Upper lobe of left lung (tissue), 6 donors: ENCODE measurements around the gene SLC39A2. TPM values are rescaled to one million over a fixed set of nuclear protein-coding genes. Genes with fewer than 3 reads are reported as not detected.

Experiments
- ATAC-seq, 2 donors: fragments of 200-7000 bp; cut with Tn5 transposase; one replicate each; pipeline ENCODE4 v1.9.1; 2022; ENCODE audit warnings: mild to moderate bottlenecking in 2 of 2, moderate library complexity in 2 of 2; ENCODE audit not compliant: low FRiP score in 2 of 2
- DNase-seq, 2 donors: peaks; one replicate each; pipeline ENCODE4 v3.0.0-alpha.2; 2019 to 2020
- H3K27ac ChIP-seq, 4 donors: fragments of 200-600 bp; sonication (generic); one replicate each; pipeline ENCODE4 v1.5.1; 2016 to 2019
- H3K27me3 ChIP-seq, 4 donors: fragments of 200-600 bp; sonication (generic); one replicate each; pipeline ENCODE4 v1.5.1; 2017 to 2019
- H3K36me3 ChIP-seq, 4 donors: fragments of 200-600 bp; sonication (generic); one replicate each; pipeline ENCODE4 v1.5.1; 2016 to 2019
- H3K4me1 ChIP-seq, 4 donors: fragments of 200-600 bp; sonication (generic); one replicate each; pipeline ENCODE4 v1.5.1; 2018 to 2019
- H3K4me3 ChIP-seq, 4 donors: fragments of 200-600 bp; sonication (generic); one replicate each; pipeline ENCODE4 v1.5.1; 2017 to 2019; ENCODE audit warnings: mild to moderate bottlenecking in 2 of 4, moderate library complexity in 1 of 4
- H3K9me3 ChIP-seq, 4 donors: fragments of 200-600 bp; sonication (generic); one replicate each; pipeline ENCODE4 v1.5.1; 2018 to 2019
- EP300 ChIP-seq, 4 donors: sonication (generic); formaldehyde crosslinking; IDR thresholded peaks; one replicate each; pipeline ENCODE4 v1.5.1; 2017; ENCODE audit warnings: antibody characterized with exemption in 4 of 4, control low read depth in 2 of 4
- POLR2A ChIP-seq, 4 donors: fragments of 450-650 bp; IDR thresholded peaks; one replicate each; pipeline ENCODE4 v1.5.1; 2016 to 2017; ENCODE audit warnings: antibody characterized with exemption in 4 of 4, mild to moderate bottlenecking in 2 of 4
- POLR2AphosphoS5 ChIP-seq, 2 donors: sonication (generic); formaldehyde crosslinking; IDR thresholded peaks; one replicate each; pipeline ENCODE4 v1.5.1; 2017; ENCODE audit warnings: antibody characterized with exemption in 2 of 2
- WGBS, 2 donors: methylation state at CpG; one replicate each; pipeline ENCODE4 v1.1.5; 2017 to 2018; 5-methylcytosine and 5-hydroxymethylcytosine counted together
- total RNA-seq, 6 donors: library from RNA; depleted of rRNA in 4 of 6; stranded (reverse); fragments of >200 nt in 4 of 6; gene quantifications; one replicate each; pipeline versions ENCODE4 v1.1.0 to v1.2.1, GENCODE V29; 2016 to 2021
- TF ChIP-seq, protein P1 (sequence below), 6 experiments: fragments of 450-650 bp in 4 of 6; fragments of 200-600 bp in 2 of 6; sonication (generic) in 2 of 6; IDR thresholded peaks; one replicate each; pipeline ENCODE4 v1.5.1; 2016 to 2019; ENCODE audit warnings: antibody characterized with exemption in 6 of 6
- donor health status: DM: no; HTN: no; CAD: no; lungs with moderate emphysema.
- donor health status: DM: no; HTN: yes; CAD: no; lungs with severe emphysema.

The SLC39A2 gene
- total RNA-seq, 6 donors from 2014 or later: 0.30 TPM; not detected in 5

DNA sequence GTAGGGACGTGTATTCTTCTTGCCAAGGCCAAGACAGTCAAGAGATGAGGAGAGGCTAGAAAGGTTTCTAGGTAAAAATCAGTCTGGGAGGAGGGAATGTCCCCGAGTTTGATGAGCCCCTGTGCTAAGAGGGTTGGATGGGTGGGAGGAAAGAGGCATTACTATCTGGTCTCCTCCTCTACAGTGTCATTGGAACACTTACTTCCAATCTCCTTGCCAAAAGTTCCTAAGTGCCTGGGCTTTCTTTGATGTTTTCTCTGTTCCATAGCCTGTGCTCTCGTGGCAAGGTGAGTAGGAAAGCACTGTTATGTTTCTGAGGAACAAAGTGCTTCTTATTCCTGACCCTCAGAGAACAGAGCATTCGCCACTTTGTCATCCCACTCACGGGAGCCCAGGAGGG is 35.6 kb downstream of the SLC39A2 start, which contains the start of gene RNASE13:
RNASE13 (minus strand) TSS at position 101 of the 400 bp plus-strand sequence. CDS start 519 bp downstream, outside the sequence.
- TF ChIP-seq, protein P1, sequence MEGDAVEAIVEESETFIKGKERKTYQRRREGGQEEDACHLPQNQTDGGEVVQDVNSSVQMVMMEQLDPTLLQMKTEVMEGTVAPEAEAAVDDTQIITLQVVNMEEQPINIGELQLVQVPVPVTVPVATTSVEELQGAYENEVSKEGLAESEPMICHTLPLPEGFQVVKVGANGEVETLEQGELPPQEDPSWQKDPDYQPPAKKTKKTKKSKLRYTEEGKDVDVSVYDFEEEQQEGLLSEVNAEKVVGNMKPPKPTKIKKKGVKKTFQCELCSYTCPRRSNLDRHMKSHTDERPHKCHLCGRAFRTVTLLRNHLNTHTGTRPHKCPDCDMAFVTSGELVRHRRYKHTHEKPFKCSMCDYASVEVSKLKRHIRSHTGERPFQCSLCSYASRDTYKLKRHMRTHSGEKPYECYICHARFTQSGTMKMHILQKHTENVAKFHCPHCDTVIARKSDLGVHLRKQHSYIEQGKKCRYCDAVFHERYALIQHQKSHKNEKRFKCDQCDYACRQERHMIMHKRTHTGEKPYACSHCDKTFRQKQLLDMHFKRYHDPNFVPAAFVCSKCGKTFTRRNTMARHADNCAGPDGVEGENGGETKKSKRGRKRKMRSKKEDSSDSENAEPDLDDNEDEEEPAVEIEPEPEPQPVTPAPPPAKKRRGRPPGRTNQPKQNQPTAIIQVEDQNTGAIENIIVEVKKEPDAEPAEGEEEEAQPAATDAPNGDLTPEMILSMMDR (IDR thresholded peaks at IDR 0.05): no peak
- no peak for TF ChIP-seq EP300 (IDR thresholded peaks at IDR 0.05)
- TF ChIP-seq POLR2AphosphoS5 (IDR thresholded peaks at IDR 0.05): no peak
- no peak for TF ChIP-seq POLR2A (IDR thresholded peaks at IDR 0.05)
- ATAC-seq (no peak), DNase-seq (no peak)
- H3K36me3 ChIP-seq: no peaks in the 10 kb centered on the region
- H3K4me3 ChIP-seq: no peak within 1 kb of the TSS
- H3K27me3 ChIP-seq: no peaks in the 10 kb centered on the region
- H3K9me3 ChIP-seq: no peaks in the 10 kb centered on the region
- no peak within 1 kb of the TSS for H3K27ac ChIP-seq
- peaks cover 12 to 17% (median 14%) of the 10 kb centered on the region in 4 donors for H3K4me1 ChIP-seq
- 80 to 90% methylated on average over 5 of the region's 5 CpGs for WGBS, 2 donors

DNA sequence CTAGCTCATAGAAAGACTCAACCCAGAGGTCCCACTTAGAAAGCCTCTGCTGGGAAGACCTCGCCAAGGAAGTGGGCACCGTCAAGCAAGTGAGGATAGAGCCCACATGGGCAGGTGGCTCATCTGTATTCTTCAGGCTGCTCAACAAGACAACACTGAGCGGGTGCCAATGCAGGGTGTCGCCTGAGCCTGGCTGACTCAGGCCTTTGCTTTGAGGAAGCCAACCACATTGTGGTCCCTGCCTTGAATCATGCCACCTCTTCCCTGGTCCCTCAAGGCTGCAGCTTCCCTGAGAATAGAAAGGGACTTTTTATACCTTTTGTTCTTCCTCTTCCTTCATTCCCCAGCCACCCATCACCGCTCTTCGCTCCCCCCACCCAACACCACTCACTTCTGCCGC is 37.7 kb downstream of the SLC39A2 start:
- Histone ChIP-seq H3K27me3 (no peaks in the 10 kb centered on the region), H3K36me3 (no peaks in the 10 kb centered on the region), H3K9me3 (no peaks in the 10 kb centered on the region), H3K4me3 (no peak overlapping the region), H3K27ac (peak overlapping the region in 1 of 4 donors; percentile 4), H3K4me1 (peaks cover 15 to 20% (median 17%) of the 10 kb centered on the region in 4 donors)
- no peak for ATAC-seq
- DNase-seq: no peak
- no peak for TF ChIP-seq POLR2AphosphoS5 (IDR thresholded peaks at IDR 0.05)
- TF ChIP-seq EP300 (IDR thresholded peaks at IDR 0.05): no peak
- TF ChIP-seq POLR2A (IDR thresholded peaks at IDR 0.05): no peak
- TF ChIP-seq, protein P1 (IDR thresholded peaks at IDR 0.05): no peak
- WGBS, 2 donors: 89 to 91% methylated on average over 7 of the region's 7 CpGs

DNA sequence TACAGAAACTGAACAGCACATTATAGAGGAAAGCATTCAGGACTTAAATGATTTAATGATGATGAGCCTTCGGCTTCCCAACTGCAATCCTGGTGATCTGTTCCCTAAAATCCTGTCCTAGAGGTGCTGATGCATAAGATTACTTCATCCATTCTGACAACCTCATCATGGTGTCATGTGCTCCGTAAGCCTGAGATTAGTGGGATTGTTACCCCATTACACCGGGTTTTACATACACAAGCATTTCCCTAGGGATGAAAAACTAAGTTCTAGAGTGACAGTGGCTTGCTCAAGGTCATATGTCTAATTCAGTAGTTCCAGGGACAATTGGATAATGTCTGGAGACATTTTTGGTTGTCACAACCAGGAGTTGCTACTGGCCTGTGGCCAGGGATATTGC is 38.1 kb downstream of the SLC39A2 start:
- H3K4me1 ChIP-seq: peaks cover 15 to 20% (median 17%) of the 10 kb centered on the region in 4 donors
- no peaks in the 10 kb centered on the region for H3K9me3 ChIP-seq
- H3K36me3 ChIP-seq: no peaks in the 10 kb centered on the region
- H3K4me3 ChIP-seq: no peak overlapping the region
- DNase-seq: no peak
- H3K27me3 ChIP-seq: no peaks in the 10 kb centered on the region
- H3K27ac ChIP-seq: peak overlapping the region in 1 of 4 donors; percentile 80
- no peak for ATAC-seq
- WGBS, 2 donors: 68 to 84% methylated on average over 3 of the region's 3 CpGs
- TF ChIP-seq POLR2AphosphoS5 (IDR thresholded peaks at IDR 0.05): no peak
- TF ChIP-seq, protein P1 (IDR thresholded peaks at IDR 0.05): no peak
- no peak for TF ChIP-seq POLR2A (IDR thresholded peaks at IDR 0.05)
- TF ChIP-seq EP300 (IDR thresholded peaks at IDR 0.05): no peak

DNA sequence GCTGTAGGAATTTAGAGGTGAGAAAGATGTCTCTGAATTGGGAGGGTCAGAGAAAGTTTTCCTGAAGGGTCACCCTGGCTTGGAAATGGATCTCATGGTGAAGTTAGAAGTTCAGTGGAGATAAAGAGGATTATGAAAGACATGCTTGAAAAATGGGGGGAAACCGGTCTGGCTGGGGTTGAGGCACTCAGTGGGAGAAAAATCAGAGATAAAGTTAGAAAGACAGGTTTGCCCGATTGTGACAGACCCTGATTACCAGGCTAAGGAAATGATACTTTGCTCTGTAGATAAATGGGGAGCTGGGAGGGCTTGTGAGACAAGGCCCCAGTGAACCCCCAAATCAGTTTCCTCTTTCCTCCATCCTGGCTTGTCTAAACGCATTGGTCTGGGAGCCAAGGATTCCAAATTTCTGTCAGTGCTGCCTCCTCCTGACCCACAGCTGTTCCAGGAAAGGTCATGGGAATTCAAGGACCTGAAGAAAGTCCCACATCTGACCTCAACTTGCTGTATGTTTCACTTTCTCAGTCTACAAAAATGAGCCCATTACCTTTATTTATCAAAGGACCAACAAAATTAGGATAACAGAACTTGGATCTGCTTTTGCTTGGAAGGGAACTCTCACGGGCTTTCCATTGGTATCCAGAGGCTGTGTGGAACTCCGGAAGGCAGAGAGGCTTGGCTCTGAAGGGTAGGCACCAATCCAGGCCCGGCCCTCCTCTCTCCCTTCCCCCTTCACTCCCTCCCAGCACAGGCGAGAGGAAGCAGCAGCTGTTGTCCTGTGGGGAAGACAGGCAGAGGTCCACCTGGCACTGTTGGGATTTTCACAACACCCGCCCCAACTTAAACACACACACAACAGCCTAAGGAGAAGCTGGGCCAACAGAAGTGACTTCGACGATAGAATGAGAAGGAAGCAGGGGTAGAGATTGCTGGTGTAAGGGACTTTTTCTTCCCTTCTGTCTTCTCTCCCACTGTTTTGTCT is 39.6 kb downstream of the SLC39A2 start:
- TF ChIP-seq EP300 (IDR thresholded peaks at IDR 0.05) (peak in 1 of 4 donors; percentile 52), POLR2AphosphoS5 (IDR thresholded peaks at IDR 0.05) (peak in 1 of 2 donors; percentile 65), POLR2A (IDR thresholded peaks at IDR 0.05) (no peak)
- Histone ChIP-seq H3K27ac (peak overlapping the region; percentile 25 to 80 (median 66)), H3K9me3 (no peaks in the 10 kb centered on the region), H3K36me3 (no peaks in the 10 kb centered on the region), H3K4me3 (no peak overlapping the region), H3K4me1 (peaks cover 26 to 31% (median 28%) of the 10 kb centered on the region in 4 donors), H3K27me3 (no peaks in the 10 kb centered on the region)
- DNase-seq: peak in 1 of 2 donors; percentile 59
- peak; percentile 79 to 86 for ATAC-seq
- 32 to 44% methylated on average over 10 of the region's 10 CpGs for WGBS, 2 donors
